ENCODE data around the gene FAM237B.
"Not testable (repeated sequence)": the region's sequence is repeated elsewhere in the genome, so short reads cannot be mapped to it uniquely, and the experiment has no call there.

The FAM237B gene

GRCh38 chr7:90320801-90321494 is at the start of gene FAM237B:
Gene FAM237B, minus strand, starts transcription at chr7:90321304. Its CDS starts 1,556 bp downstream, at chr7:90319748.
- DNase-seq = no peak

DNA sequence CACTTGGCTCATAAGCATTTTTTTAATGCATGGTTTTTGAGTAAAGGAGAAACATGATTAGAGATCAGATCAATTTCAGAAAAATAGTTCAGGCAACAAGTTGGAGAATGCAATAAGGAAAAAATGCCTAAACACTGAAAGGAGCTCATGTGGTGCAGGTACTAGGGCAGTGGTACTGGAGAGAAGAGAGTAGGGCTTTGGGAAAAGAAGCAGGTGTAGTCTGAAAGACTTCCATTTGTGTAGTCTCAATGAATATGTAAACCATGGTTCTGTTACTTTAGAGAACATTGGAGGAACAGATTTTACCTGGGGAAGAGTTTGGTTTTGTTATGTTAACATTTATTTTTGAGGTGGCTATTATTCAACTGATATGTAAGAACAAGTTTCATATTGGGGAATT is 30.9 kb upstream of the FAM237B start:
- no peak for DNase-seq

GRCh38 chr7:90350032-90350431 is 28.9 kb upstream of the FAM237B start:
- not testable (repeated sequence) for DNase-seq

DNA sequence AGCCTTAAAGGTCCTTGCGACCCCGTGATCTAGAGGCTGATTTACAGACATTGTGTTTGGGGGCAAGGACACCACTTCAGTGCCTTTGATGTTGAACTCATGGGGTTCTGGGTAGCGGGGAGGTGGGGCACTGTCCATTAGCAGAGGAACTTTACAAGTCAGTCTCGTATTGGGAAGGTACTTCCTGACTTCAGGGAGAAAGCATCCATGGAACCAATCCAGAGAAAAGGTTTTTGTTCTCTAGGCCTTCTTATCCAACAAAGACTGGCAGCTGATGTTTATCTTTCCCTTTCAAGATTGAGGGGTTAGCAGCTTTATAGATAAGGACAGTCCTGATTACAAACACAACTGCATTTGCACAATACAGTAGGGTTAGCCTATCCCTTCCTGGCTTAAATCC is 28.2 kb upstream of the FAM237B start:
- no peak for DNase-seq

DNA sequence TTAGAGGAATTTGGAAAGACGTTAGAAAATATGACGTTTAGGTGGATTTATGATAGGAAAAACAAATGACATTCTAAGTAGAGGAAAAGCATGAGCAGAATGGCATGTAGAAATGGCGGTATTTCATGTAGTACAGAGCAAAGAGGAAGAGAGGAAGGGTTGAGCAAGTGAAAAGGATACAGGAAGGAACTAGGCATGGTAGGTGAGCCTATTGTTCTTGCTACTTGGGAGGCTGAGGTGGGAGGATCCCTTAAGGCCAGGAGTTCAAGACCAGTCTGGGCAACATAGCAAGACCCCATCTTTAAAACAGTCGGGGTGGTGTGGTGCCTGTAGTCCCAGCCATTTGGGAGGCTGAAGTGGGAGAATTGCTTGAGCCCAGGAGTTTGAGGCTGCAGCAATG is 26.7 kb upstream of the FAM237B start:
- DNase-seq = no peak

- DNase-seq = peak; percentile 92
These were observed 25.4 kb upstream of the FAM237B start, which contains the start of gene GTPBP10 for GRCh38 chr7:90346336-90347125. Gene GTPBP10, plus strand, starts transcription at chr7:90346716. Its CDS starts 26 bp downstream, at chr7:90346742.

GRCh38 chr7:90345595-90346335 is 24.7 kb upstream of the FAM237B start:
- no peak for DNase-seq

- DNase-seq = no peak
These were observed 23.9 kb upstream of the FAM237B start for GRCh38 chr7:90345016-90345415.

DNA sequence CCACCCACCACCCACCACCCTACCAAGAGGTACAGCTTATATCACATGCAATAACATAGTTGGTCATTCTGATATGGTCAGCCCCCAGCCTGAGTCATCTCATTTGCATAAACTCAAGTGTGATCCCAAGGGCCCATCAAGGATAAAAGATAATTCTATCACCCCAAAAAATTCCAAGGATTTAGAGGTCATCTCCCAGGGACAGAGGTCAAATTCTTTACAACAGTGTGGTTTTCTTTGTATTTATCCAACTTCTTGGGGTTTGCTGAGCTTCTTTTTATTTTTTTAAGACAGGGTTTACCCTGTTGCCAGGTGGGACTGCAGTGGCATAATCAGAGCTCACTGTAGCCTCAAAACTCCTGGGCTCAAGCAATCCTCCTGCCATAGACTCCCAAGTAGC is 16.0 kb upstream of the FAM237B start:
- no peak for DNase-seq

DNA sequence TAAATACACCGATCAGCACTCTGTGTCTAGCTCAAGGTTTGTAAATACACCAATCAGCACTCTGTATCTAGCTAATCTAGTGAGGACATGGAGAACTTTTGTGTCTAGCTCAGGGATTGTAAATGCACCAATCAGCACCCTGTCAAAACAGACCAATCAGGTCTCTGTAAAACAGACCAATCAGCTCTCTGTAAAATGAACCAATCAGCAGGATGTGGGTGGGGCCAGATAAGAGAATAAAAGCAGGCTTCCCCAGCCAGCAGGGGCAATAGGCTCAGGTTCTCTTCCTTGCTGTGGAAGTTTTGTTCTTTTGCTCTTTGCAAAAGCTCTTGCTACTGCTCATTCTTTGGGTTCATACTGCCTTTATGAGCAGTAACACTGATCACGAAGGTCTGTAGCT is 13.8 kb upstream of the FAM237B start:
- not testable (repeated sequence) for DNase-seq

DNA sequence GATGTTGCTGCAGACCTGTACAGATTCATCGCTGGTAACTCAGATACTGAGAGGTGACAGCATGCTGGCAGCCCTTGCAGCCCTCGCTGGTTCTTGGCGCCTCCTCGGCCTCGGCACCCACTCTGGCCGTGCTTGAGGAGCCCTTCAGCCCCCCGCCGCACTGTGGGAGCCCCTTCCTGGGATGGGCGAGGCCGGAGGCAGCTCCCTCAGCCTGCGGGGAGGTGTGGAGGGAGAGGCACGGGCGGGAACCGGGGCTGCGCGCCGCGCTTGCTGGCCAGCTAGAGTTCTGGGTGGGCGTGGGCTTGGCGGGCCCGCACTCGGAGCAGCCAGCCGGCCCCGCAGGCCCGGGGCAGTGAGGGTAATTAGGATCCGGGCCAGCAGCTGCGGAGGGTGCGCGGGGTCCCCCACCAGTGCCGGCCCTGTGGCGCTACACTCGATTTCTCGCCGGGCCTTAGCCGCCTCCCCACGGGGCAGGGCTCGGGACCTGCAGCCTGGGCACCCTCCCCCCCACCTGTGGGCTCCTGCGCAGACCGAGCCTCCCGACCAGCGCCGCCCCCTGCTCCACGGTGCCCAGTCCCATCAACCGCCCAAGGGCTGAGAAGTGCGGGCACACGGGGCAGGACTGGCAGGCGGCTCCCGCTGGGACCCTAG is 13.2 kb upstream of the FAM237B start:
- no peak for DNase-seq

DNA sequence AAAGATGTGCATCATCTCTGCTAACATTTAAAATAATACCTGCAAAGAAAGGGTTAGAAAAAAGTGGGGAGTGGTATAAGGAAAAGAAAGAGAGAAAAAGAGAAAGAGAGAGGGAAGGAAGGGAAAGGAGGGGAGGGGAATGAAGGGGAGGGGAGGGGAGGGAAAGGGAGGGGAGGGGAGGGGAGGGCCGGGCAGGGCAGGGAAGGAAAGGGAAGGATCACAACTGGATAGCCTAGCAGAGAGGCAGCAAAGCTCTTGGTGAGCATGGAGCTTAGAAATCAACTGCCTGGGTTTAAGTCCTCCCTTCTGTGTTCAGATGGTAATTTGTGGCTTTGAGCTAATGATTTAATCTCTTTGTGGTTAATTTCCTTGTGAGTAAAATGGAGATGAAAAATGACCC is 5.4 kb upstream of the FAM237B start:
- DNase-seq = no peak

GRCh38 chr7:90322837-90323236 is 1.7 kb upstream of the FAM237B start:
- no peak for DNase-seq

DNA sequence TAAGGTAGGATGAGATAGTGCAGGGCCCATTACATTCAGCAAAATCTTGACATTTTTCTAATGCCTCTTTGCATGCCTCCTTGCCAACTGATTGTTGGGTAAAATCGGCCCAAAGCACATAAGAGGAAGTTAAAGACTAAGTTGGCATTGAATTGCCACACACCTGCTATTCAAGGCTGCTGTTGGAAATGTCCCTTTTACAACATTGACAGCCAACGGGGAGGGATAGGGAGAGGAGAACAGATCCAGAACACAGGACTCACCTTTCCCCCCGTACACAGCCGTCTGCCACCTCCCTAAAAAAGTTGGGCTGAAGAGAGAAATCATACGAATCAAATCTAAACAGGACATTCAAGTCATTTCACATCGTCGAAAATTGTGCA is 695 bp downstream of the FAM237B start:
- no peak for DNase-seq

- no peak for DNase-seq
These were observed 1.1 kb downstream of the FAM237B start for GRCh38 chr7:90320014-90320413.

DNA sequence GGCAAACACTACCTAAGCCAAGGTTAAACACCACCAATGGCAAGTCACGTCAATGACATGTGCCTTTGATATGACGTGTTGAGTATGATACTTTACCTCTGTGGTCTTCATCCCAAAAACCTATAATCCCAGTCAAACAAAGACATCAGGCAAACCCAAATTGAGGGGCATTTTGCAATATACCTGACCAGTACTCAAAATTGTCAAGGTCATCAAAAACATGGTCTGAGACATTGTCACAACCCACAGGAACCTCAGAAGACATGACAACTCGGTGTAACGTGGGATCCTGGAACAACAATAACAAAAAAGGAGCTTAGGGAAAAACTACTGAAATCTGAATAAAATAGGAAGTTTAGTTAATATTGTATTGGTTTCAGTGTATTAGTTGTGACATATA is 7.2 kb downstream of the FAM237B start:
- DNase-seq = no peak

DNA sequence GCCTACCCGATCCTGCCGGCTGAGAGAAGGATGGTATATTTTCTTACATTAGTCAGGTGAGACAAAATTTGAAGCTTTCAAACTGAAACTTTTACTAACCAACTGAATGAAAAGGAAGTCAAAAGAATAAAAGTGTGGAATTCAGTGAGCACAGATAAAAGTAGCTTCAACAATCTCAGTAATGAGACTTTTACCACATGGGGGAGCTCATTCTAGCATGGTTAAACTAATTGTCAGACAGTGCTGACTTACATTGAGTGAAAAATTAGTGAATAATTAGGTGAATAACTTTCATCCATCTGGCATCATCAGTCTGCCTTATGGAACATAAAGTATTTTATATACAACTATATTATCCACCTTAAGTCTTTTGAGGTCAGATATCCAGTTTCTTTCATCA is 8.4 kb downstream of the FAM237B start:
- no peak for DNase-seq

- no peak for DNase-seq
These were observed 9.9 kb downstream of the FAM237B start for GRCh38 chr7:90311175-90311574.

DNA sequence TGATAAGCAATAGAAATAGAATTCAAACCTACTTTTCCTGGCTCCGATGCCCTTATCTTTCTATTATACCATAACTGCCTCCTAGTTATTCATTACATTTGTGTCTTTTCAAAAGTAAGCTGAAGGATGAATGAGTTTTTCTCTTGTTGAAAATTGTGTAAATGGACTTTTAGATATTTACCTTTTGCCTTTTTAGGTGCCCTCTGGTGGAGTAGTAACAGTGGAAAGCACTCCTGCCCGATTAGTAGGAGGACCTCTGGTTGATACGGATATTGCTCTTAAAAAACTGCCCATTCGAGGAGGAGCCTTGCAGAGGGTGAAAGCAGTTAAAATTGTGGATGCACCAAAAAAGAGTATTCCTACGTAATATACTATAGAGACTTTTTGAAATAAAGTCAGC is 11.2 kb downstream of the FAM237B start:
- DNase-seq = no peak

DNA sequence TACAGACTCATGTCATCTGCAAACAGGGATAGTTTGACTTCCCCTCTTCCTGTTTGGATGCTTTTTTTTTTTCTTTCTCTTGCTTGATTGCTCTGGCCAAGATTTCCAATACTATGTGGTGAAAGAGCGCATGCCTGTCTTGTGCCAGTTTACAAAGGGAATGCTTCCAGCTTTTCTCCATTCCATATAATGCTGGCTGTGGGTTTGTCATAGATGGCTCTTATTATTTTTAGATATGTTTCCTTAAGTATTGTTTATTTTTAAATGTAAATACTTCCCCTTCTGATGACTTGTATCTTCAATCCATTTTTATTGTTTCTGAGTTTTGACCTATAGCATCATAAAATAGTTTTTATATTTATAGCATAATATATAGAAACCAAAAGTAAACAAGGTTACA is 17.9 kb downstream of the FAM237B start:
- DNase-seq = no peak

GRCh38 chr7:90298145-90299038 is 22.7 kb downstream of the FAM237B start:
- no peak for DNase-seq

Measured in activated gamma-delta T cell treated with Interleukin-2 at 50 U/mL for 16 hours (primary cell).